HG03196 (cell line): Measurements from ENCODE around the gene FAM163B.
"Not testable (repeated sequence)": the region's sequence is repeated elsewhere in the genome, so short reads cannot be mapped to it uniquely, and the experiment has no call there.

Source experiments
- ATAC-seq: cut with Tn5 transposase; IDR thresholded peaks from one replicate; pipeline ENCODE4 v1.9.1; 2021; ENCODE audit not compliant: unreplicated experiment

The FAM163B gene

GRCh38 chr9:133640160-133640559, 31.0 kb upstream of the FAM163B start:
- no peak for ATAC-seq

- no peak for ATAC-seq
Observed at GRCh38 chr9:133639613-133640012, 30.4 kb upstream of the FAM163B start.

- no peak for ATAC-seq
Observed at GRCh38 chr9:133638711-133639110, 29.5 kb upstream of the FAM163B start.

- no peak for ATAC-seq
Observed at GRCh38 chr9:133638076-133638475, 28.9 kb upstream of the FAM163B start.

- ATAC-seq, result no peak
Observed at GRCh38 chr9:133637451-133638055, 28.4 kb upstream of the FAM163B start.

GRCh38 chr9:133636902-133637301, 27.7 kb upstream of the FAM163B start:
- no peak for ATAC-seq

- no peak for ATAC-seq
Observed at GRCh38 chr9:133635533-133636531, 26.6 kb upstream of the FAM163B start, which contains the start of gene DBH. TSS of gene DBH (plus strand) at chr9:133636363. CDS start at chr9:133636372, 9 bp downstream.

- no peak for ATAC-seq
Observed at GRCh38 chr9:133635098-133635497, 25.9 kb upstream of the FAM163B start.

- ATAC-seq, result no peak
Observed at GRCh38 chr9:133634081-133634691, 25.0 kb upstream of the FAM163B start.

GRCh38 chr9:133633681-133634080, 24.5 kb upstream of the FAM163B start:
- no peak for ATAC-seq

- no peak for ATAC-seq
Observed at GRCh38 chr9:133632806-133633680, 23.9 kb upstream of the FAM163B start.

- ATAC-seq, result no peak
Observed at GRCh38 chr9:133631111-133631510, 21.9 kb upstream of the FAM163B start.

GRCh38 chr9:133629221-133630110, 20.3 kb upstream of the FAM163B start:
- no peak for ATAC-seq

- no peak for ATAC-seq
Observed at GRCh38 chr9:133628766-133629165, 19.6 kb upstream of the FAM163B start.

- no peak for ATAC-seq
Observed at GRCh38 chr9:133627341-133627740, 18.2 kb upstream of the FAM163B start.

GRCh38 chr9:133626008-133626407, 16.8 kb upstream of the FAM163B start:
- not testable (repeated sequence) for ATAC-seq

- no peak for ATAC-seq
Observed at GRCh38 chr9:133622555-133622954, 13.4 kb upstream of the FAM163B start.

GRCh38 chr9:133621725-133622267, 12.6 kb upstream of the FAM163B start:
- ATAC-seq, result no peak

- ATAC-seq, result no peak
Observed at GRCh38 chr9:133619791-133620190, 10.6 kb upstream of the FAM163B start.
